Lung (tissue), 12 donors: Measurements from ENCODE around the gene GFRA1. TPM values are rescaled to one million over a fixed set of nuclear protein-coding genes. Genes with fewer than 3 reads are reported as not detected.

Source experiments
- ATAC-seq: fragments of 200-7000 bp; cut with Tn5 transposase; one replicate; pipeline ENCODE4 v1.9.1; 2020; ENCODE audit warnings: moderate number of reproducible peaks; ENCODE audit not compliant: insufficient read depth, low FRiP score
- DNase-seq, 3 donors: peaks; one replicate each; pipeline ENCODE4 v3.0.0-alpha.2; 2013 to 2017
- H3K27ac ChIP-seq, 2 donors: one replicate each; pipeline ENCODE4 v1.5.1; 2013; ENCODE audit warnings: mild to moderate bottlenecking in 2 of 2, moderate library complexity in 2 of 2, control low read depth in 1 of 2, inconsistent platforms in 1 of 2, low read depth in 1 of 2, low read length in 1 of 2
- H3K27me3 ChIP-seq, 3 donors: one replicate each; pipeline ENCODE4 v1.5.1; 2013; ENCODE audit warnings: low read length in 2 of 3; ENCODE audit not compliant: control insufficient read depth in 3 of 3, insufficient read depth in 3 of 3
- H3K36me3 ChIP-seq, 4 donors: one replicate each; pipeline ENCODE4 v1.5.1; 2013; ENCODE audit warnings: low read length in 4 of 4, mild to moderate bottlenecking in 1 of 4, moderate library complexity in 1 of 4; ENCODE audit not compliant: control insufficient read depth in 4 of 4, insufficient read depth in 4 of 4
- H3K4me1 ChIP-seq, 5 donors: one replicate each; pipeline ENCODE4 v1.5.1; 2013; ENCODE audit warnings: low read length in 5 of 5, mild to moderate bottlenecking in 2 of 5, moderate library complexity in 1 of 5; ENCODE audit not compliant: control insufficient read depth in 5 of 5, insufficient read depth in 5 of 5
- H3K4me3 ChIP-seq: one replicate; pipeline ENCODE4 v1.5.1; 2013; ENCODE audit warnings: mild to moderate bottlenecking, control low read depth, moderate library complexity
- H3K9ac ChIP-seq, 2 donors: one replicate each; pipeline ENCODE4 v1.5.1; 2013; ENCODE audit warnings: low read length in 2 of 2, control low read depth in 1 of 2; ENCODE audit not compliant: insufficient read depth in 1 of 2
- H3K9me3 ChIP-seq, 4 donors: one replicate each; pipeline ENCODE4 v1.5.1; 2013; ENCODE audit warnings: low read length in 3 of 4, mild to moderate bottlenecking in 1 of 4, moderate library complexity in 1 of 4; ENCODE audit not compliant: control insufficient read depth in 4 of 4, insufficient read depth in 3 of 4
- CTCF ChIP-seq: IDR thresholded peaks from 2 replicates; pipeline ENCODE4 v1.5.1; 2012; ENCODE audit warnings: mild to moderate bottlenecking; ENCODE audit errors: control extremely low read depth, extremely low read depth
- WGBS, 2 donors: extraction: QIAGEN DNeasy Blood & Tissue Kit; methylation state at CpG; one replicate each; pipeline ENCODE4 v1.1.7; 2013; 5-methylcytosine and 5-hydroxymethylcytosine counted together
- polyA plus RNA-seq, 2 donors: library from polyadenylated mRNA; stranded (reverse); fragments of 200-250 nt; gene quantifications; one replicate each; pipeline ENCODE4 v1.2.1, GENCODE V29; 2013
- total RNA-seq, 2 donors: library from RNA; depleted of rRNA in 1 of 2; stranded (reverse); fragments of >200 nt in 1 of 2; gene quantifications; one replicate each; pipeline ENCODE4 v1.2.1, GENCODE V29; 2014 to 2021
- donor health status: control.
- donor health status: control.
- donor health status: Bipolar disorder and iron deficiency.
- donor health status: healthy.
- donor health status: DM: yes; HTN: yes; CAD: no.

Gene GFRA1
- total and polyA plus RNA-seq, 4 donors, result 0.51 to 30.4 (median 1.4) TPM

- Histone ChIP-seq H3K36me3 (no peaks in the 10 kb centered on the region), H3K4me3 (no peak overlapping the region), H3K9me3 (no peaks in the 10 kb centered on the region), H3K27ac (no peak overlapping the region), H3K27me3 (no peaks in the 10 kb centered on the region), H3K4me1 (no peaks in the 10 kb centered on the region), H3K9ac (no peak overlapping the region)
- TF ChIP-seq CTCF, result no peak
- no peak for DNase-seq
- ATAC-seq, result no peak
- 86 to 90% methylated on average over 8 of the region's 8 CpGs for WGBS, 2 donors
Measured at GRCh38 chr10:116082206-116082605, 190.8 kb downstream of the GFRA1 start.

- H3K4me1 ChIP-seq, result no peaks in the 10 kb centered on the region
- no peak for TF ChIP-seq CTCF
- no peak overlapping the region for H3K9ac ChIP-seq
- no peak overlapping the region for H3K27ac ChIP-seq
- no peak overlapping the region for H3K4me3 ChIP-seq
- ATAC-seq (no peak), DNase-seq (no peak)
- no peaks in the 10 kb centered on the region for H3K27me3 ChIP-seq
- H3K36me3 ChIP-seq, result no peaks in the 10 kb centered on the region
- no peaks in the 10 kb centered on the region for H3K9me3 ChIP-seq
- WGBS, 2 donors, result 69 to 86% methylated on average over 4 of the region's 4 CpGs
Measured at GRCh38 chr10:116080553-116080952, 192.5 kb downstream of the GFRA1 start.

- Histone ChIP-seq H3K27me3 (no peaks in the 10 kb centered on the region), H3K27ac (no peak overlapping the region), H3K9ac (no peak overlapping the region), H3K4me1 (no peaks in the 10 kb centered on the region), H3K36me3 (no peaks in the 10 kb centered on the region), H3K9me3 (no peaks in the 10 kb centered on the region), H3K4me3 (no peak overlapping the region)
- no peak for DNase-seq
- no peak for TF ChIP-seq CTCF
- WGBS, 2 donors, result 88 to 95% methylated on average over 9 of the region's 9 CpGs
- ATAC-seq, result no peak
Measured at GRCh38 chr10:116079355-116079754, 193.7 kb downstream of the GFRA1 start.

- no peaks in the 10 kb centered on the region for H3K4me1 ChIP-seq
- WGBS, 2 donors, result 75 to 82% methylated on average over 3 of the region's 3 CpGs
- no peaks in the 10 kb centered on the region for H3K27me3 ChIP-seq
- ATAC-seq (no peak), DNase-seq (no peak)
- H3K9me3 ChIP-seq, result no peaks in the 10 kb centered on the region
- no peak overlapping the region for H3K9ac ChIP-seq
- no peak for TF ChIP-seq CTCF
- H3K4me3 ChIP-seq, result no peak overlapping the region
- H3K36me3 ChIP-seq, result no peaks in the 10 kb centered on the region
- H3K27ac ChIP-seq, result no peak overlapping the region
Measured at GRCh38 chr10:116076621-116077020, 196.4 kb downstream of the GFRA1 start.
